GM19351 (cell line): ENCODE measurements around the gene CACTIN.
"Not testable (repeated sequence)": the region's sequence is repeated elsewhere in the genome, so short reads cannot be mapped to it uniquely, and the experiment has no call there.

ENCODE experiments used
- ATAC-seq: cut with Tn5 transposase; IDR thresholded peaks from one replicate; pipeline ENCODE4 v1.9.1; 2021; ENCODE audit warnings: mild to moderate bottlenecking, moderate library complexity; ENCODE audit not compliant: unreplicated experiment

CACTIN gene

GRCh38 chr19:3648037-3648905 is 21.7 kb upstream of the CACTIN start:
- no peak for ATAC-seq

- ATAC-seq: not testable (repeated sequence)
These were observed 20.5 kb upstream of the CACTIN start for GRCh38 chr19:3647102-3647501.

- no peak for ATAC-seq
These were observed 19.9 kb upstream of the CACTIN start for GRCh38 chr19:3646336-3647092.

- no peak for ATAC-seq
These were observed 19.1 kb upstream of the CACTIN start for GRCh38 chr19:3645726-3646125.

GRCh38 chr19:3645067-3645396 is 18.4 kb upstream of the CACTIN start:
- ATAC-seq: no peak

GRCh38 chr19:3644351-3645066 is 17.9 kb upstream of the CACTIN start:
- no peak for ATAC-seq

GRCh38 chr19:3643674-3644313 is 17.2 kb upstream of the CACTIN start:
- no peak for ATAC-seq

- no peak for ATAC-seq
These were observed 16.5 kb upstream of the CACTIN start for GRCh38 chr19:3642987-3643673.

- ATAC-seq: no peak
These were observed 15.7 kb upstream of the CACTIN start for GRCh38 chr19:3642296-3642695.

GRCh38 chr19:3641515-3642269 is 15.1 kb upstream of the CACTIN start:
- no peak for ATAC-seq

GRCh38 chr19:3639479-3639878 is 12.9 kb upstream of the CACTIN start:
- no peak for ATAC-seq

GRCh38 chr19:3638208-3639193 is 11.9 kb upstream of the CACTIN start:
- ATAC-seq: no peak

GRCh38 chr19:3637621-3638020 is 11.0 kb upstream of the CACTIN start:
- no peak for ATAC-seq

- ATAC-seq: no peak
These were observed 10.4 kb upstream of the CACTIN start for GRCh38 chr19:3636962-3637361.

GRCh38 chr19:3636506-3636905 is 9.9 kb upstream of the CACTIN start:
- no peak for ATAC-seq

GRCh38 chr19:3634496-3635045 is 8.0 kb upstream of the CACTIN start:
- ATAC-seq: no peak

- ATAC-seq: no peak
These were observed 7.0 kb upstream of the CACTIN start for GRCh38 chr19:3633559-3633988.
